Measurements from ENCODE around the gene POU1F1.

DNA sequence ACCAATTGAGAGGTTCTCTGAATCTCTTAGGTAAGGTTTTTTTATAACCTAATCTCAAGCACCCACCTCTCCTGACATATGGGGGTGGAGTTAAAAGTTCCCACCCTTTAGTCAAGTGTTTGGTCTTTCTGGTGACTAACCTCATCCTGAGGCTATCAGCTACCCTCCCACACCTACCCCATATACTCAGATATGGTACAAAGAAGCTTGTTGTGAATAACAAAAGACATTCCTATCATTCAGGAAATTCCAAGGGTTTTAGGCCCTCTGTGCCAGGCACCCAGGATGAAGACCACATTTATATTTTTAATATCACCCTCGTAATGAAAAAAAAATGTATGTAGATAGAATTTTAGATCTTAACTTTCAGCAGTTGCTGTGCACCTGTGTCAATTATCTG is 40.3 kb downstream of the POU1F1 start:
- TF ChIP-seq, protein P1, sequence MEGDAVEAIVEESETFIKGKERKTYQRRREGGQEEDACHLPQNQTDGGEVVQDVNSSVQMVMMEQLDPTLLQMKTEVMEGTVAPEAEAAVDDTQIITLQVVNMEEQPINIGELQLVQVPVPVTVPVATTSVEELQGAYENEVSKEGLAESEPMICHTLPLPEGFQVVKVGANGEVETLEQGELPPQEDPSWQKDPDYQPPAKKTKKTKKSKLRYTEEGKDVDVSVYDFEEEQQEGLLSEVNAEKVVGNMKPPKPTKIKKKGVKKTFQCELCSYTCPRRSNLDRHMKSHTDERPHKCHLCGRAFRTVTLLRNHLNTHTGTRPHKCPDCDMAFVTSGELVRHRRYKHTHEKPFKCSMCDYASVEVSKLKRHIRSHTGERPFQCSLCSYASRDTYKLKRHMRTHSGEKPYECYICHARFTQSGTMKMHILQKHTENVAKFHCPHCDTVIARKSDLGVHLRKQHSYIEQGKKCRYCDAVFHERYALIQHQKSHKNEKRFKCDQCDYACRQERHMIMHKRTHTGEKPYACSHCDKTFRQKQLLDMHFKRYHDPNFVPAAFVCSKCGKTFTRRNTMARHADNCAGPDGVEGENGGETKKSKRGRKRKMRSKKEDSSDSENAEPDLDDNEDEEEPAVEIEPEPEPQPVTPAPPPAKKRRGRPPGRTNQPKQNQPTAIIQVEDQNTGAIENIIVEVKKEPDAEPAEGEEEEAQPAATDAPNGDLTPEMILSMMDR (IDR thresholded peaks at IDR 0.05; ENCODE audit: low read depth, low read length, poor library complexity, severe bottlenecking): no peak
- no peak for TF ChIP-seq EZH2phosphoT487 (IDR thresholded peaks at IDR 0.05; ENCODE audit: borderline replicate concordance, low read length)
